HepG2 (cell line): ENCODE data around the gene DCTN2. TPM values are rescaled to one million over a fixed set of nuclear protein-coding genes. Genes with fewer than 3 reads are reported as not detected.

Source experiments
- BCL3 ChIP-seq: sonication (generic); formaldehyde crosslinking; IDR thresholded peaks from 2 replicates; pipeline ENCODE4 v1.5.1; 2020; ENCODE audit warnings: mild to moderate bottlenecking, missing genetic modification reagents, moderate library complexity
- DNMT3B ChIP-seq: conservative IDR thresholded peaks from 2 replicates; pipeline ENCODE4 v1.6.1; 2016; ENCODE audit warnings: missing biosample characterization, control low read depth
- ETS1 ChIP-seq: sonication (generic); formaldehyde crosslinking; IDR thresholded peaks from 2 replicates; pipeline ENCODE4 v1.4.0; 2020; ENCODE audit warnings: missing genetic modification reagents
- KIAA2018 ChIP-seq: sonication (generic); formaldehyde crosslinking; IDR thresholded peaks from 2 replicates; pipeline ENCODE4 v1.5.0; 2020; ENCODE audit warnings: mild to moderate bottlenecking, missing genetic modification reagents, borderline replicate concordance
- NKX3-1 ChIP-seq: sonication (generic); formaldehyde crosslinking; IDR thresholded peaks from 2 replicates; pipeline ENCODE4 v1.5.0; 2020; ENCODE audit warnings: missing genetic modification reagents
- SALL2 ChIP-seq: sonication (generic); formaldehyde crosslinking; IDR thresholded peaks from 2 replicates; pipeline ENCODE4 v1.8.1; 2023; ENCODE audit warnings: mild to moderate bottlenecking, missing genetic modification reagents, inconsistent platforms
- SUZ12 ChIP-seq: fragments of 150-350 bp; IDR thresholded peaks from 2 replicates; pipeline ENCODE4 v1.6.1; 2014; ENCODE audit warnings: low read depth, low read length
- TBX3 ChIP-seq: fragments of 450-650 bp; IDR thresholded peaks from 2 replicates; pipeline ENCODE4 v1.6.1; 2017; ENCODE audit warnings: antibody characterized with exemption, mild to moderate bottlenecking, inconsistent platforms, borderline replicate concordance
- TEAD3 ChIP-seq: optimal IDR thresholded peaks from 2 replicates; pipeline ENCODE3; 2016; ENCODE audit warnings: borderline replicate concordance
- THAP9 ChIP-seq: sonication (generic); formaldehyde crosslinking; IDR thresholded peaks from 2 replicates; pipeline ENCODE4; 2020; ENCODE audit warnings: missing genetic modification reagents, mild to moderate bottlenecking, borderline replicate concordance
- ZNF24 ChIP-seq: fragments of 450-650 bp; IDR thresholded peaks from 2 replicates; pipeline ENCODE4 v1.6.1; 2017; ENCODE audit warnings: antibody characterized with exemption, mild to moderate bottlenecking
- ZNF441 ChIP-seq: sonication (generic); formaldehyde crosslinking; IDR thresholded peaks from 2 replicates; pipeline ENCODE4 v1.7.0; 2021; ENCODE audit warnings: missing genetic modification reagents, borderline replicate concordance
- ZNF713 ChIP-seq: sonication (generic); formaldehyde crosslinking; IDR thresholded peaks from 2 replicates; pipeline ENCODE4 v1.4.0; 2020; ENCODE audit warnings: mild to moderate bottlenecking, missing genetic modification reagents
- ZSCAN31 ChIP-seq: sonication (generic); formaldehyde crosslinking; IDR thresholded peaks from 2 replicates; pipeline ENCODE4 v1.5.0; 2020; ENCODE audit warnings: low read depth, mild to moderate bottlenecking, missing genetic modification reagents
- polyA plus RNA-seq, 8 experiments: library from polyadenylated mRNA; depleted of rRNA in 3 of 8; stranded (reverse) in 7 of 8; unstranded in 1 of 8; fragments of >200 nt; fragmentation: Illumina TruSeq in 4 of 8; extraction: Trizol in 4 of 8; gene quantifications; 2 replicates each; pipeline versions ENCODE4 v1.2.1 to v1.2.3, GENCODE V29; 2011 to 2016; ENCODE audit warnings: low read depth in 4 of 8, missing spikeins in 1 of 8, mixed read lengths in 1 of 8; ENCODE audit not compliant: insufficient read depth in 1 of 8
- total RNA-seq, 5 experiments: library from RNA; depleted of rRNA; stranded (reverse); fragments of >200 nt; fragmentation: Illumina TruSeq; extraction: Trizol; gene quantifications; 2 replicates each; pipeline ENCODE4 v1.2.3, GENCODE V29; 2016; ENCODE audit warnings: low read depth in 1 of 5

Gene DCTN2
- total and polyA plus RNA-seq, 2 of the 13 experiments (the other 11 are each of a cell fraction or from before 2014, with no cell fraction given), result 72.0 to 77.4 TPM

GRCh38 chr12:57487597-57488401 is 59.2 kb downstream of the DCTN2 start, which contains the start of gene MARS1 (continued):
- TF ChIP-seq NKX3-1 (CRISPR knock-in tag), result no peak
- TF ChIP-seq TBX3, result no peak
- TF ChIP-seq ZNF441 (CRISPR knock-in tag), result no peak
- TF ChIP-seq DNMT3B (CRISPR knock-in tag), result peak; percentile 73; the same call in 1 of the 2 replicates
- TF ChIP-seq ETS1 (CRISPR knock-in tag), result no peak
- no peak for TF ChIP-seq ZNF713
- TF ChIP-seq SUZ12, result peak; percentile 80
- TF ChIP-seq ZNF24, result no peak
- no peak for TF ChIP-seq ZSCAN31 (CRISPR knock-in tag)
- no peak; the same call in 1 of the 2 replicates for TF ChIP-seq SALL2 (CRISPR knock-in tag)
- peak; percentile 49 for TF ChIP-seq TEAD3
- no peak for TF ChIP-seq BCL3
- TF ChIP-seq THAP9 (CRISPR knock-in tag), result peak; percentile 83; the same call in 1 of the 2 replicates
- TF ChIP-seq KIAA2018, result no peak
